Astrocyte of the cerebellum (primary cell): ENCODE measurements around the gene CUEDC1.

Experiments
- DNase-seq: peaks from one replicate; pipeline ENCODE4 v3.0.0-alpha.2; 2011; ENCODE audit warnings: low read depth
- H3K4me3 ChIP-seq: 2 replicates; pipeline ENCODE4 v1.5.1; 2011; ENCODE audit warnings: mild to moderate bottlenecking, low read depth, low read length, moderate library complexity
- in situ Hi-C: cut with HindIII; loops from 2 replicates; pipeline ENCODE4 v1.10.0; 2017; ENCODE audit warnings: low sequenced_read_pairs
- TF ChIP-seq, protein P1 (sequence below): IDR thresholded peaks from 2 replicates; pipeline ENCODE4 v1.5.1; 2012; ENCODE audit warnings: low read length, low read depth, moderate library complexity, mild to moderate bottlenecking; ENCODE audit errors: missing control alignments

Gene CUEDC1

DNA sequence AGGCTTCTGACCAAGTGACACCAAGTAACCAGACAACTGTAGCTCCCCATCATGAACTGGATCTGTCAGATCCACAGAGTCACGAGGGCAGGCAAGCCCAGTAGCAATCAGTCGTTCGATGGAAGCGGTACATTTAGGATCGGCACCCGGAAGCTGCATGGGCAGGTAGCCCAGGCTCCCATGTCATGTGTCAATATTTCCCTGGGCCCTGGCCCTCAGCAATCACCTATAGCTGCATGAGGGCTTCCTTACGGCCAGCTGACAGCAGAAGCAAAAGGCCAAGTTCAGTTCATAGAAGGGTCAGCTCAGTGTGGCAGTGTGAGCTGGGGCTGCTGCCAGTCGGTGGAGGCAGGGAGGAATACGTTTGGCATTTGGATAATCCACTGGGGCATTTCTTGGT lies 137.1 kb downstream of the CUEDC1 start:
- TF ChIP-seq, protein P1, sequence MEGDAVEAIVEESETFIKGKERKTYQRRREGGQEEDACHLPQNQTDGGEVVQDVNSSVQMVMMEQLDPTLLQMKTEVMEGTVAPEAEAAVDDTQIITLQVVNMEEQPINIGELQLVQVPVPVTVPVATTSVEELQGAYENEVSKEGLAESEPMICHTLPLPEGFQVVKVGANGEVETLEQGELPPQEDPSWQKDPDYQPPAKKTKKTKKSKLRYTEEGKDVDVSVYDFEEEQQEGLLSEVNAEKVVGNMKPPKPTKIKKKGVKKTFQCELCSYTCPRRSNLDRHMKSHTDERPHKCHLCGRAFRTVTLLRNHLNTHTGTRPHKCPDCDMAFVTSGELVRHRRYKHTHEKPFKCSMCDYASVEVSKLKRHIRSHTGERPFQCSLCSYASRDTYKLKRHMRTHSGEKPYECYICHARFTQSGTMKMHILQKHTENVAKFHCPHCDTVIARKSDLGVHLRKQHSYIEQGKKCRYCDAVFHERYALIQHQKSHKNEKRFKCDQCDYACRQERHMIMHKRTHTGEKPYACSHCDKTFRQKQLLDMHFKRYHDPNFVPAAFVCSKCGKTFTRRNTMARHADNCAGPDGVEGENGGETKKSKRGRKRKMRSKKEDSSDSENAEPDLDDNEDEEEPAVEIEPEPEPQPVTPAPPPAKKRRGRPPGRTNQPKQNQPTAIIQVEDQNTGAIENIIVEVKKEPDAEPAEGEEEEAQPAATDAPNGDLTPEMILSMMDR: no peak
- in situ Hi-C loops: no loop called here
- H3K4me3 ChIP-seq: no peak overlapping the region
- DNase-seq: no peak

DNA sequence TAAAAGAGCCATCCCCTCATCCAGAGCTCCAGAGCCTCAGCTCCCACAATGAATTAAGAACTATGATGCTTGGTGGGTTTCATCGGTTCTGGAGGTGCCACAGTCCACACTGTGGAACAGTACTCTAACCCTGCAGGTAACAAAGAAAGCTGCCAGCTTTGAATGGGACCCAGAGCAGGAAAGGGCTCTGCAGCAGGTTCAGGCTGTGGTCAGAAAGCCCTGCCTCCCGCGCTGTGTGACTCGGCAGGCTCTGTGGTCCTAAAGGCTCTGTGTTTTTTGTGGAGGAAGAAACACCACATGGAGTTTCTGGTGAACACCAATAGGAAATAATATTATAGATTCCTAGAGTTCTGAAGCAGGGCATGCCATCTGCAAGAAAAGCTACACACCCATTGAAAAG lies 137.9 kb downstream of the CUEDC1 start:
- TF ChIP-seq, protein P1: no peak
- DNase-seq: no peak
- in situ Hi-C loops: no loop called here
- H3K4me3 ChIP-seq: no peak overlapping the region

DNA sequence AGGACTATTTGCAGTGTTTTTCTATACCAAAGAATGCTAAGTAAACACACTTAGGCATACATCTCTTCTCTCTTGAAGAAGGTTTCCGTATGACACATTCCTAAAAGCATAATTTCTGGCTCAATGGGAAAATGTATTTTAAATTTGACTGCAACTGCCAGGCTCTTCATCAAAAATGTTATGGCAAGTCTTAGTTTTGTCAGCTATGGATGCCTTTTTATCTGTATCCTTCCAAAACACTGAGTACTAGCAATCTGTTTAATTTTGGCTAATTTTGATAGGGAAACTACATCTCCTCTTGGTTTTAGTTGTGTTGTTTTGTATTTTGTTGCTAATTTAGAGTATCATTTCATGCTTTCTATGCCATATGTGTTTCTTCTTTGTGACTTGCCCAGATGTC lies 140.8 kb downstream of the CUEDC1 start:
- no peak for DNase-seq
- H3K4me3 ChIP-seq: no peak overlapping the region
- in situ Hi-C loops: no loop called here
- TF ChIP-seq, protein P1: no peak

DNA sequence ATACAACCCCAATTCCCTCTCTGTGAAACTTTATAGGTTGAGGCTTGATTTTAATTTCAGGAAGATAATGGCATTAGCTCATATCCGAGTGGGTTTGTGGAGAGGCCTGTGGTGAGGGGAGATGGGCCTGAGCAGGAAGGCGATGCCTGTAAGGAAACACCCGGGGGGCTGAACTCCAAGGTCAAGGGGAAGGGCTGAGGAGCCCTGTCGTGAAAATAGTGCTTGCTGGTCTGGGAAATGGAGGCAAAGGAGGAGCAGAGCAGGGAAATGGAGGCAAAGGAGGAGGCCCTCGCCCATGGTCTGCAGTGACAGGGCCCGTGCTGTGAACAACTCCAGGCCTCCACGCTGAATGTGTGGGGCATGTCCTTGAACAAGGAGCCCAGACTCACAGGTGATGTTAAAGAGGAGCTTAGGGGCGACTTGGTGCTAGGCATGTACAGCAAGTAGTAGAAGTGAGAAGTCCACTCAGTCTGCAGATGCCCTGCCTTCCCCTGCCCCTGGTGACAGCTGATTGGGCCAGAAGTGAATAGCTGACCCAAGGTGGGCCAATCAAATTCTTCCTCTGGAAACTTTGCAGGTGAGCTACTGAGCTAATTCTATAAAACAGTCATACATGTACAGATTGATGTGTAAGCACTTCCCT lies 143.5 kb downstream of the CUEDC1 start:
- DNase-seq: no peak
- H3K4me3 ChIP-seq: no peak overlapping the region
- in situ Hi-C loops: no loop called here
- TF ChIP-seq, protein P1: no peak
